Liver (tissue), 9 donors: ENCODE results near the gene PTPN14. TPM values are rescaled to one million over a fixed set of nuclear protein-coding genes. Genes with fewer than 3 reads are reported as not detected.

Experiments used
- DNase-seq: peaks from one replicate; pipeline ENCODE4 v3.0.0-alpha.2; 2017; ENCODE audit warnings: low spot score
- H3K27ac ChIP-seq, 2 donors: one replicate each; pipeline ENCODE4 v1.7.0; 2013; ENCODE audit warnings: inconsistent platforms in 2 of 2, low read length in 2 of 2, control low read depth in 1 of 2, low read depth in 1 of 2, mild to moderate bottlenecking in 1 of 2
- H3K27me3 ChIP-seq, 4 donors: one replicate each; pipeline versions ENCODE4 v1.6.1 to v1.7.0; 2013; ENCODE audit warnings: low read length in 3 of 4, inconsistent platforms in 1 of 4, mild to moderate bottlenecking in 1 of 4, moderate library complexity in 1 of 4; ENCODE audit not compliant: control insufficient read depth in 4 of 4, insufficient read depth in 4 of 4
- H3K36me3 ChIP-seq, 4 donors: one replicate each; pipeline versions ENCODE4 v1.6.1 to v1.7.0; 2013; ENCODE audit warnings: low read length in 3 of 4, mild to moderate bottlenecking in 3 of 4, low read depth in 1 of 4, moderate library complexity in 1 of 4; ENCODE audit not compliant: control insufficient read depth in 4 of 4, insufficient read depth in 3 of 4
- H3K4me1 ChIP-seq, 4 donors: one replicate each; pipeline versions ENCODE4 v1.6.1 to v1.7.0; 2013; ENCODE audit warnings: low read length in 3 of 4, mild to moderate bottlenecking in 3 of 4, moderate library complexity in 1 of 4; ENCODE audit not compliant: control insufficient read depth in 4 of 4, insufficient read depth in 4 of 4
- H3K4me3 ChIP-seq, 3 donors: one replicate each; pipeline versions ENCODE4 v1.6.1 to v1.7.0; 2013; ENCODE audit warnings: low read length in 3 of 3, control low read depth in 1 of 3, low read depth in 1 of 3, mild to moderate bottlenecking in 1 of 3
- H3K9ac ChIP-seq, 2 donors: one replicate each; pipeline ENCODE4 v1.7.0; 2013; ENCODE audit warnings: low read length in 2 of 2, mild to moderate bottlenecking in 2 of 2, moderate library complexity in 2 of 2, control low read depth in 1 of 2, low read depth in 1 of 2
- H3K9me3 ChIP-seq, 4 donors: one replicate each; pipeline versions ENCODE4 v1.6.1 to v1.7.0; 2013; ENCODE audit warnings: low read length in 3 of 4; ENCODE audit not compliant: control insufficient read depth in 4 of 4
- EGR1 ChIP-seq, 2 donors: IDR thresholded peaks; 2 replicates each; pipeline ENCODE4 v1.6.1; 2016 to 2018; ENCODE audit warnings: antibody characterized with exemption in 2 of 2, low read depth in 2 of 2
- FOXA1 ChIP-seq: IDR thresholded peaks from 2 replicates; pipeline ENCODE4 v1.6.1; 2016; ENCODE audit warnings: antibody characterized with exemption
- FOXA2 ChIP-seq: IDR thresholded peaks from 2 replicates; pipeline ENCODE4 v1.6.1; 2016; ENCODE audit warnings: antibody characterized with exemption
- GABPA ChIP-seq, 2 donors: IDR thresholded peaks in 1 of 2; conservative IDR thresholded peaks in 1 of 2; 2 replicates each; pipeline ENCODE4 v1.6.1; 2016; ENCODE audit warnings: antibody characterized with exemption in 2 of 2, mild to moderate bottlenecking in 1 of 2, moderate library complexity in 1 of 2
- HNF4A ChIP-seq, 2 donors: conservative IDR thresholded peaks; 2 replicates each; pipeline ENCODE4 v1.6.1; 2016; ENCODE audit warnings: antibody characterized with exemption in 2 of 2, mild to moderate bottlenecking in 2 of 2
- HNF4G ChIP-seq: IDR thresholded peaks from 2 replicates; pipeline ENCODE4 v1.6.1; 2016; ENCODE audit warnings: antibody characterized with exemption
- JUND ChIP-seq, 2 donors: IDR thresholded peaks; 2 replicates each; pipeline ENCODE4 v1.6.1; 2016; ENCODE audit warnings: antibody characterized with exemption in 2 of 2
- NR2F2 ChIP-seq: IDR thresholded peaks from 2 replicates; pipeline ENCODE4 v1.6.1; 2016; ENCODE audit warnings: antibody characterized with exemption
- RAD21 ChIP-seq, 2 donors: IDR thresholded peaks; 2 replicates each; pipeline ENCODE4 v1.6.1; 2016; ENCODE audit warnings: antibody characterized with exemption in 2 of 2, mild to moderate bottlenecking in 2 of 2
- RXRA ChIP-seq, 2 donors: IDR thresholded peaks; 2 replicates each; pipeline ENCODE4 v1.6.1; 2017 to 2018; ENCODE audit warnings: antibody characterized with exemption in 2 of 2, mild to moderate bottlenecking in 1 of 2
- SP1 ChIP-seq: IDR thresholded peaks from 2 replicates; pipeline ENCODE4 v1.6.1; 2018; ENCODE audit warnings: antibody characterized with exemption, mild to moderate bottlenecking
- TAF1 ChIP-seq: conservative IDR thresholded peaks from 2 replicates; pipeline ENCODE4 v1.6.1; 2016; ENCODE audit warnings: antibody characterized with exemption, mild to moderate bottlenecking
- YY1 ChIP-seq: IDR thresholded peaks from 2 replicates; pipeline ENCODE4 v1.6.1; 2016; ENCODE audit warnings: antibody characterized with exemption, mild to moderate bottlenecking
- WGBS: extraction: QIAGEN DNeasy Blood & Tissue Kit; methylation state at CpG from one replicate; pipeline ENCODE4 v1.1.7; 2013; 5-methylcytosine and 5-hydroxymethylcytosine counted together
- polyA plus RNA-seq, 2 donors: library from polyadenylated mRNA; stranded (reverse) in 1 of 2; unstranded in 1 of 2; fragments of 200-250 nt in 1 of 2; fragments of >200 nt in 1 of 2; fragmentation: Nextera tagmentation in 1 of 2; extraction: Ambion mirVana in 1 of 2; gene quantifications; one replicate each; pipeline versions ENCODE4 v1.2.1 to v1.2.3, GENCODE V29; 2013 to 2015
- total RNA-seq, 2 donors: library from RNA; depleted of rRNA; stranded (reverse); fragments of >200 nt; gene quantifications; one replicate each; pipeline ENCODE4 v1.2.3, GENCODE V29; 2014
- TF ChIP-seq, protein P1 (sequence below): IDR thresholded peaks from 2 replicates; pipeline ENCODE4 v1.6.1; 2016; ENCODE audit warnings: antibody characterized with exemption
- TF ChIP-seq, protein P2 (sequence below): IDR thresholded peaks from 2 replicates; pipeline ENCODE4 v1.6.1; 2016; ENCODE audit warnings: antibody characterized with exemption, mild to moderate bottlenecking
- TF ChIP-seq, protein P3 (sequence below): IDR thresholded peaks from 2 replicates; pipeline ENCODE4 v1.6.1; 2016; ENCODE audit warnings: antibody characterized with exemption
- TF ChIP-seq, protein P4 (sequence below): fragments of 150-350 bp; IDR thresholded peaks from 2 replicates; pipeline ENCODE4 v1.5.1; 2017; ENCODE audit warnings: improper control_type of control experiment, low read depth, low read length; ENCODE audit not compliant: missing input control
- TF ChIP-seq, protein P5 (sequence below): IDR thresholded peaks from 2 replicates; pipeline ENCODE4 v1.6.1; 2016; ENCODE audit warnings: antibody characterized with exemption
- donor health status: healthy.
- donor health status: healthy.
- donor health status: healthy.
- donor health status: healthy.
- donor health status: healthy.

The PTPN14 gene
- total and polyA plus RNA-seq, 4 donors = 0.54 to 3.2 (median 1.5) TPM

DNA sequence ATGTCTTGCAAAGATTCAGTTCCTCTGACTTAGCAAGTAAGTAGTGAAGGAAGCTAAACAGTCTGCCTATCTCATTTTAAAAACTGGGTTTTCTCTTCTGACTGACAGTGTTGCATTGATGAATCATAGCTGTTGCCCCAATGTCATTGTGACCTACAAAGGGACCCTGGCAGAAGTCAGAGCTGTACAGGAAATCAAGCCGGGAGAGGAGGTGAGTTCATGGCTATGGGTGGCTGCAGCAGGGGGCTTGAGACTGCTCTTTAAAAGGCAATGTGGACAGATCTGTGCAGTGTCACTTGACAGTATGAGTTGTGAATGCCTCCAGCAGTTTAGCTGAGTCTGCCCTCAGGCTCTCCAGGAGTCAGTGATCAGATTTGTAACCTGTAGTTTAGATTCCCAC lies 223.9 kb downstream of the PTPN14 start:
- Histone ChIP-seq H3K4me3 (no peak overlapping the region), H3K9ac (no peak overlapping the region), H3K36me3 (peaks cover 0 to 7% (median 2%) of the 10 kb centered on the region in 4 donors), H3K9me3 (no peaks in the 10 kb centered on the region), H3K27me3 (no peaks in the 10 kb centered on the region), H3K4me1 (peaks cover 2 to 16% (median 9%) of the 10 kb centered on the region in 4 donors), H3K27ac (peak overlapping the region in 1 of 2 donors; percentile 52)
- no peak for DNase-seq
- WGBS = 64% methylated on average over 1 of the region's 1 CpG
- TF ChIP-seq, protein P1, sequence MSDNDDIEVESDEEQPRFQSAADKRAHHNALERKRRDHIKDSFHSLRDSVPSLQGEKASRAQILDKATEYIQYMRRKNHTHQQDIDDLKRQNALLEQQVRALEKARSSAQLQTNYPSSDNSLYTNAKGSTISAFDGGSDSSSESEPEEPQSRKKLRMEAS = no peak
- TF ChIP-seq GABPA (IDR thresholded peaks at IDR 0.05 in 1 of 2, conservative IDR thresholded peaks at IDR 0.05 in 1 of 2) = no peak
- TF ChIP-seq SP1 = no peak

DNA sequence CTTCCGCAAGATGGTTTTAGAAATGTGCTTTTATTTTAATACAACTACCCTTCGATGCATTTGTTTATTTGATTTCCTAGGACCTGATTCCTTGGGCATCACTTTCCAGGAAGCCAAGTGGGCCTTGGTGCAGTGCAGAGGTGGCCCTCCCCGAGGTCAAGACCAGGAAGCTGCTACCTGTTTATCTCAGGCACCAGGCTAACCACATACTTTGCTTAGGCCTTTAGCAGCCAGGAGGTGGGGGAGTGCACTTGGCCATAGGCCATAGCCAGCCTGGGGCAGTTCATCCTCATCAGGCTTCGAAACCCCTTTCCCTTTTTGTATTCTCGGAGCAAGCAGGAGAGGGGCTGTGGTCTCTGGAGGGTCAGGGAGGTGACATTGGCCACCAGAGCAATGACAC lies 225.0 kb downstream of the PTPN14 start:
- whole genome bisulfite sequencing = 76% methylated on average over 5 of the region's 5 CpGs

More for the DNA sequence above, 225.0 kb downstream of the PTPN14 start:
- Histone ChIP-seq H3K9me3 (no peaks in the 10 kb centered on the region), H3K27me3 (no peaks in the 10 kb centered on the region), H3K4me1 (peaks cover 2 to 16% (median 9%) of the 10 kb centered on the region in 4 donors), H3K36me3 (peaks cover 0 to 8% (median 2%) of the 10 kb centered on the region in 4 donors), H3K27ac (peak overlapping the region; percentile 31 to 52), H3K9ac (peak overlapping the region in 1 of 2 donors; percentile 30), H3K4me3 (no peak overlapping the region)
- no peak for DNase-seq
- TF ChIP-seq, protein P2, sequence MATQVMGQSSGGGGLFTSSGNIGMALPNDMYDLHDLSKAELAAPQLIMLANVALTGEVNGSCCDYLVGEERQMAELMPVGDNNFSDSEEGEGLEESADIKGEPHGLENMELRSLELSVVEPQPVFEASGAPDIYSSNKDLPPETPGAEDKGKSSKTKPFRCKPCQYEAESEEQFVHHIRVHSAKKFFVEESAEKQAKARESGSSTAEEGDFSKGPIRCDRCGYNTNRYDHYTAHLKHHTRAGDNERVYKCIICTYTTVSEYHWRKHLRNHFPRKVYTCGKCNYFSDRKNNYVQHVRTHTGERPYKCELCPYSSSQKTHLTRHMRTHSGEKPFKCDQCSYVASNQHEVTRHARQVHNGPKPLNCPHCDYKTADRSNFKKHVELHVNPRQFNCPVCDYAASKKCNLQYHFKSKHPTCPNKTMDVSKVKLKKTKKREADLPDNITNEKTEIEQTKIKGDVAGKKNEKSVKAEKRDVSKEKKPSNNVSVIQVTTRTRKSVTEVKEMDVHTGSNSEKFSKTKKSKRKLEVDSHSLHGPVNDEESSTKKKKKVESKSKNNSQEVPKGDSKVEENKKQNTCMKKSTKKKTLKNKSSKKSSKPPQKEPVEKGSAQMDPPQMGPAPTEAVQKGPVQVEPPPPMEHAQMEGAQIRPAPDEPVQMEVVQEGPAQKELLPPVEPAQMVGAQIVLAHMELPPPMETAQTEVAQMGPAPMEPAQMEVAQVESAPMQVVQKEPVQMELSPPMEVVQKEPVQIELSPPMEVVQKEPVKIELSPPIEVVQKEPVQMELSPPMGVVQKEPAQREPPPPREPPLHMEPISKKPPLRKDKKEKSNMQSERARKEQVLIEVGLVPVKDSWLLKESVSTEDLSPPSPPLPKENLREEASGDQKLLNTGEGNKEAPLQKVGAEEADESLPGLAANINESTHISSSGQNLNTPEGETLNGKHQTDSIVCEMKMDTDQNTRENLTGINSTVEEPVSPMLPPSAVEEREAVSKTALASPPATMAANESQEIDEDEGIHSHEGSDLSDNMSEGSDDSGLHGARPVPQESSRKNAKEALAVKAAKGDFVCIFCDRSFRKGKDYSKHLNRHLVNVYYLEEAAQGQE = no peak
- no peak for TF ChIP-seq GABPA (IDR thresholded peaks at IDR 0.05 in 1 of 2, conservative IDR thresholded peaks at IDR 0.05 in 1 of 2)
- TF ChIP-seq RXRA (IDR thresholded peaks at IDR 0.05) = no peak
- no peak for TF ChIP-seq TAF1
- no peak for TF ChIP-seq HNF4A (conservative IDR thresholded peaks at IDR 0.05)
- no peak for TF ChIP-seq HNF4G
- TF ChIP-seq JUND (IDR thresholded peaks at IDR 0.05) = no peak
- TF ChIP-seq, protein P3, sequence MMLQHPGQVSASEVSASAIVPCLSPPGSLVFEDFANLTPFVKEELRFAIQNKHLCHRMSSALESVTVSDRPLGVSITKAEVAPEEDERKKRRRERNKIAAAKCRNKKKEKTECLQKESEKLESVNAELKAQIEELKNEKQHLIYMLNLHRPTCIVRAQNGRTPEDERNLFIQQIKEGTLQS = no peak
- no peak for TF ChIP-seq NR2F2
- no peak for TF ChIP-seq YY1
- no peak for TF ChIP-seq RAD21 (IDR thresholded peaks at IDR 0.05)
- TF ChIP-seq, protein P4, sequence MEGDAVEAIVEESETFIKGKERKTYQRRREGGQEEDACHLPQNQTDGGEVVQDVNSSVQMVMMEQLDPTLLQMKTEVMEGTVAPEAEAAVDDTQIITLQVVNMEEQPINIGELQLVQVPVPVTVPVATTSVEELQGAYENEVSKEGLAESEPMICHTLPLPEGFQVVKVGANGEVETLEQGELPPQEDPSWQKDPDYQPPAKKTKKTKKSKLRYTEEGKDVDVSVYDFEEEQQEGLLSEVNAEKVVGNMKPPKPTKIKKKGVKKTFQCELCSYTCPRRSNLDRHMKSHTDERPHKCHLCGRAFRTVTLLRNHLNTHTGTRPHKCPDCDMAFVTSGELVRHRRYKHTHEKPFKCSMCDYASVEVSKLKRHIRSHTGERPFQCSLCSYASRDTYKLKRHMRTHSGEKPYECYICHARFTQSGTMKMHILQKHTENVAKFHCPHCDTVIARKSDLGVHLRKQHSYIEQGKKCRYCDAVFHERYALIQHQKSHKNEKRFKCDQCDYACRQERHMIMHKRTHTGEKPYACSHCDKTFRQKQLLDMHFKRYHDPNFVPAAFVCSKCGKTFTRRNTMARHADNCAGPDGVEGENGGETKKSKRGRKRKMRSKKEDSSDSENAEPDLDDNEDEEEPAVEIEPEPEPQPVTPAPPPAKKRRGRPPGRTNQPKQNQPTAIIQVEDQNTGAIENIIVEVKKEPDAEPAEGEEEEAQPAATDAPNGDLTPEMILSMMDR = no peak
- TF ChIP-seq FOXA1 = no peak
- TF ChIP-seq, protein P1 = no peak
- TF ChIP-seq EGR1 (IDR thresholded peaks at IDR 0.05; ENCODE audit: low read depth in 2 of 2) = no peak
- TF ChIP-seq, protein P5, sequence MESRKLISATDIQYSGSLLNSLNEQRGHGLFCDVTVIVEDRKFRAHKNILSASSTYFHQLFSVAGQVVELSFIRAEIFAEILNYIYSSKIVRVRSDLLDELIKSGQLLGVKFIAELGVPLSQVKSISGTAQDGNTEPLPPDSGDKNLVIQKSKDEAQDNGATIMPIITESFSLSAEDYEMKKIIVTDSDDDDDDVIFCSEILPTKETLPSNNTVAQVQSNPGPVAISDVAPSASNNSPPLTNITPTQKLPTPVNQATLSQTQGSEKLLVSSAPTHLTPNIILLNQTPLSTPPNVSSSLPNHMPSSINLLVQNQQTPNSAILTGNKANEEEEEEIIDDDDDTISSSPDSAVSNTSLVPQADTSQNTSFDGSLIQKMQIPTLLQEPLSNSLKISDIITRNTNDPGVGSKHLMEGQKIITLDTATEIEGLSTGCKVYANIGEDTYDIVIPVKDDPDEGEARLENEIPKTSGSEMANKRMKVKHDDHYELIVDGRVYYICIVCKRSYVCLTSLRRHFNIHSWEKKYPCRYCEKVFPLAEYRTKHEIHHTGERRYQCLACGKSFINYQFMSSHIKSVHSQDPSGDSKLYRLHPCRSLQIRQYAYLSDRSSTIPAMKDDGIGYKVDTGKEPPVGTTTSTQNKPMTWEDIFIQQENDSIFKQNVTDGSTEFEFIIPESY = no peak
- no peak for TF ChIP-seq SP1
- TF ChIP-seq FOXA2 = no peak
